ENCODE results near the gene TAF10. TPM values are rescaled to one million over a fixed set of nuclear protein-coding genes. Genes with fewer than 3 reads are reported as not detected.

The TAF10 gene
- total RNA-seq, 4 donors from 2014 or later: 55.9 to 90.8 (median 74.5) TPM

DNA sequence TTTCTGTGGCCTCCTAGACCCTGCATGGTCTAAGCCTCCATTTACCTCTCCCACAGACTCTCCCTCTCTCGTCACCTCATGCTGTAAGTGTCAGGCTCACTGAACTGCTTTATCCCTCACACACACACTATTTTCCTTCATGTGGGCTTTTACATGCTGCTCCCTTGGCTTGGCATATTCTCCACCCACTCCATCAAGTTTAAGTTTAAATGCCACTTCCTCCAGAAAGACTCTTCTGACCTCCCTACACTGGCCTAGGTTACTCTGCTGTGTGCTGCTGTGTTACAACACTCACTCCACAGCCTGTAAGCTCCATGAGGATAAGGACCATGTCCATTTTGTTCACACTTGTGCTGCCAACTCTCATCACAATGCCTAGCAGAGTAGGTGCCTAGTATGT is 41.1 kb upstream of the TAF10 start:
- H3K4me1 ChIP-seq: peaks cover 0 to 5% (median 1%) of the 10 kb centered on the region in 4 donors
- no peaks in the 10 kb centered on the region for H3K36me3 ChIP-seq
- H3K27me3 ChIP-seq: no peaks in the 10 kb centered on the region
- no peaks in the 10 kb centered on the region for H3K9me3 ChIP-seq
- TF ChIP-seq POLR2A (IDR thresholded peaks at IDR 0.05): no peak
- TF ChIP-seq, protein P1, sequence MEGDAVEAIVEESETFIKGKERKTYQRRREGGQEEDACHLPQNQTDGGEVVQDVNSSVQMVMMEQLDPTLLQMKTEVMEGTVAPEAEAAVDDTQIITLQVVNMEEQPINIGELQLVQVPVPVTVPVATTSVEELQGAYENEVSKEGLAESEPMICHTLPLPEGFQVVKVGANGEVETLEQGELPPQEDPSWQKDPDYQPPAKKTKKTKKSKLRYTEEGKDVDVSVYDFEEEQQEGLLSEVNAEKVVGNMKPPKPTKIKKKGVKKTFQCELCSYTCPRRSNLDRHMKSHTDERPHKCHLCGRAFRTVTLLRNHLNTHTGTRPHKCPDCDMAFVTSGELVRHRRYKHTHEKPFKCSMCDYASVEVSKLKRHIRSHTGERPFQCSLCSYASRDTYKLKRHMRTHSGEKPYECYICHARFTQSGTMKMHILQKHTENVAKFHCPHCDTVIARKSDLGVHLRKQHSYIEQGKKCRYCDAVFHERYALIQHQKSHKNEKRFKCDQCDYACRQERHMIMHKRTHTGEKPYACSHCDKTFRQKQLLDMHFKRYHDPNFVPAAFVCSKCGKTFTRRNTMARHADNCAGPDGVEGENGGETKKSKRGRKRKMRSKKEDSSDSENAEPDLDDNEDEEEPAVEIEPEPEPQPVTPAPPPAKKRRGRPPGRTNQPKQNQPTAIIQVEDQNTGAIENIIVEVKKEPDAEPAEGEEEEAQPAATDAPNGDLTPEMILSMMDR (IDR thresholded peaks at IDR 0.05): no peak
- H3K27ac ChIP-seq: no peak overlapping the region
- no peak for DNase-seq
- H3K4me3 ChIP-seq: no peak overlapping the region

DNA sequence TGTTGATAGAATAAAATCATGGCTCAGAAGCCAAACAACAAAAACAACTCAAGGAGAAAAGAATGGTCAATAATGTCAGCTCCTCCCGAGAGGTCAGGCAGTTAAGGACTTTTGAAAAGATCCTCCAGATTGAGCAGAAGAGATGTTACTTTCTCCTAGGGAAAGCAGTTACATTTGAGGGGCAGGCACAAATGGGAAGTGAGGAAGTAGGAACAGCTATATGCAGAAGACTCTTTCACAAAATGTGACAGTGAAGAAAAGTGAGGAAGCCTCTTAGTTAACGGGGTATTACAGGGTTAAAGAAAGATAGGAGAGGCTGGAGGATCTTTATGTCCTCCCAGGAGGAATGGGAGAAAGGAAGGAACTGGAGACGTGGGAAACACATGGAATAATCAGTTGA is 40.2 kb upstream of the TAF10 start:
- no peak overlapping the region for H3K27ac ChIP-seq
- peaks cover 0 to 14% (median 4%) of the 10 kb centered on the region in 4 donors for H3K4me1 ChIP-seq
- TF ChIP-seq, protein P1 (IDR thresholded peaks at IDR 0.05): no peak
- no peak for TF ChIP-seq POLR2A (IDR thresholded peaks at IDR 0.05)
- no peaks in the 10 kb centered on the region for H3K27me3 ChIP-seq
- no peaks in the 10 kb centered on the region for H3K9me3 ChIP-seq
- H3K36me3 ChIP-seq: no peaks in the 10 kb centered on the region
- no peak overlapping the region for H3K4me3 ChIP-seq
- DNase-seq: no peak

DNA sequence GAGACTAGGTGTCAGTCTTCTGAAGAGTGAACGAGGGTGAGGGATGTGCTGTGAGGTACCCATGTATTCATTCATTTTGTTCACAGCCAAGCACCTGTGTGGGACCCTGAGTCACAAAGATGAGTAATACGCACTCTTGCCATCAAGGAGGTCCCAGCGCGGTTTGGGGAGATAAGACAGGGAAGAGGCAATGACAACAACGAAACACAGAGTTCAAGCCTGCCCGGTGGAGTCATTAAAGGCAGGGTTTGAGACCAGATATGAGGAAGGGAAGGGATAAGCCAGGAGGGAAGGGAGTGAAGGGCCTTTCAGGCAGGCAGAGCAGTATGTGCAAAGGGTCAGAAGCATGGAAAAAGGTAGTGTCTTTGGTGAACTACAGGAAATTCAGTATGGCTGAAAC is 39.0 kb upstream of the TAF10 start:
- Histone ChIP-seq H3K36me3 (no peaks in the 10 kb centered on the region), H3K27ac (no peak overlapping the region), H3K4me3 (no peak overlapping the region), H3K4me1 (peaks cover 0 to 26% (median 14%) of the 10 kb centered on the region in 4 donors), H3K27me3 (no peaks in the 10 kb centered on the region), H3K9me3 (no peaks in the 10 kb centered on the region)
- TF ChIP-seq POLR2A (IDR thresholded peaks at IDR 0.05): no peak
- TF ChIP-seq, protein P1 (IDR thresholded peaks at IDR 0.05): no peak
- no peak for DNase-seq

DNA sequence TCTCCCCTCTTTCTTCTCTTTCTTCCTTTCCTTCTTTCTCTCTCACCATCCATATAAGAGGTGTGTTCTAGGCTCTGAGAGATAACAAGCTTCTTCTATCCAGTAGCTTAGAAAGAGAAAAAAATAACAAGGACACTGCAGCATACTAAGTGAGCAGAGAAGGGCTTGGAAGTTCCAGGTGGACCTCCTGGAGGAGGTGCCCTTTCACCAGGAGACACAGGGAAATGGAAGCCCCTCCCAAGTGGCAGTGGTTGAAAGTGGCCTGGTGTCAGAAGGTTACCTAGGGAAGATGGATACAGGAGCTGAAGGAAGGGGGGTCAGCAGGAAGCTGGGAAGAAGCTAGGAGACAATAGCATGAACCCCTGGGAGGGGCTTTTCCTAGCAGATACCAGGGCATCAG is 38.1 kb upstream of the TAF10 start:
- Histone ChIP-seq H3K27ac (no peak overlapping the region), H3K36me3 (no peaks in the 10 kb centered on the region), H3K9me3 (no peaks in the 10 kb centered on the region), H3K4me1 (peaks cover 0 to 28% (median 18%) of the 10 kb centered on the region in 4 donors), H3K4me3 (no peak overlapping the region), H3K27me3 (no peaks in the 10 kb centered on the region)
- TF ChIP-seq, protein P1 (IDR thresholded peaks at IDR 0.05): no peak
- no peak for TF ChIP-seq POLR2A (IDR thresholded peaks at IDR 0.05)
- DNase-seq: no peak

DNA sequence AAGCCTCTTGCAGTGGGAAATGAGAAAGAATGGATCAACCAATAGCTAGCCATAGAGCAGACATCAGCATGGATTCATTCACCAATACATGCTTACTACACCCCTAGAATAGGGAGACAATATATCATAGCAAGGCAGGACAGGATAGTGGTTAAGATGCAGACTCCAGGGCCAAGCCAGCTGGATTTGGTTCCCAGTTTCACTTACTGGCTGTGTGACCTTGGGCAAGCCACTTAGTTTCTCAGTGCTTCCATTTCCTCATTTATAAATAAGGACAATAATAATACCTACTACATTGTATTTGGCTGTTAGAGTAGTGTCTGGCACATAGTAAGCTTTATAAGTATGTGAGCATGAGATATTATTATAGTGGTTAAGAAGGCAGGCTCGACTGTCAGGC is 36.5 kb upstream of the TAF10 start:
- Histone ChIP-seq H3K9me3 (no peaks in the 10 kb centered on the region), H3K27ac (peak overlapping the region in 1 of 4 donors; percentile 15), H3K27me3 (no peaks in the 10 kb centered on the region), H3K36me3 (no peaks in the 10 kb centered on the region), H3K4me3 (no peak overlapping the region), H3K4me1 (peaks cover 0 to 28% (median 18%) of the 10 kb centered on the region in 4 donors)
- TF ChIP-seq, protein P1 (IDR thresholded peaks at IDR 0.05): no peak
- TF ChIP-seq POLR2A (IDR thresholded peaks at IDR 0.05): no peak
- DNase-seq: no peak

DNA sequence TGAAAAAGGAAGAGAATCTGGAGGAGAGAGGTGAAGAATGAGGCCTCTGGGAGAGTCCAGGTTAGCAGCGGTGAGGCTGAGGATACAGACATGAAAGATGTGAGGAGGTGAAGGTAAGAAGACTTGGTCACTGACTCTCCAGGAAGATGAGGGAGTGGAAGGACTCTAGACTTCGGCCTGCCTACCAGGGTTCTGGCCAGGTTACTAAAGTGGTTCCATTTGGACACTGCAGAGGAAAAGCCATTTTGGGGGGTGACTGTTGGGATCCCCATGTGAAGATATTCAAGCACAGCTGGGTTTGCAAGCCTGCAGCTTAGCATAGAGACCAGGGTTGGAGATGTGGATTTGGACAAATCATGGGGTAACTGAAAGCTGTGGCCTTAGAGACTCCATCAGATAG is 35.8 kb upstream of the TAF10 start:
- H3K27me3 ChIP-seq: no peaks in the 10 kb centered on the region
- peak overlapping the region in 3 of 4 donors; percentile 63 to 72 (median 70) for H3K27ac ChIP-seq
- TF ChIP-seq, protein P1 (IDR thresholded peaks at IDR 0.05): no peak
- TF ChIP-seq POLR2A (IDR thresholded peaks at IDR 0.05): no peak
- peaks cover 0 to 28% (median 18%) of the 10 kb centered on the region in 4 donors for H3K4me1 ChIP-seq
- H3K36me3 ChIP-seq: no peaks in the 10 kb centered on the region
- H3K4me3 ChIP-seq: no peak overlapping the region
- DNase-seq: no peak
- no peaks in the 10 kb centered on the region for H3K9me3 ChIP-seq
